GF-D8 (cell line): Measurements from ENCODE around the gene TALDO1.
"Not testable (repeated sequence)": the region's sequence is repeated elsewhere in the genome, so short reads cannot be mapped to it uniquely, and the experiment has no call there.

Source experiments
- DNase-seq: peaks from one replicate; lab custom pipeline; 2025; lab: John Stamatoyannopoulos, UW

TALDO1 gene

DNA sequence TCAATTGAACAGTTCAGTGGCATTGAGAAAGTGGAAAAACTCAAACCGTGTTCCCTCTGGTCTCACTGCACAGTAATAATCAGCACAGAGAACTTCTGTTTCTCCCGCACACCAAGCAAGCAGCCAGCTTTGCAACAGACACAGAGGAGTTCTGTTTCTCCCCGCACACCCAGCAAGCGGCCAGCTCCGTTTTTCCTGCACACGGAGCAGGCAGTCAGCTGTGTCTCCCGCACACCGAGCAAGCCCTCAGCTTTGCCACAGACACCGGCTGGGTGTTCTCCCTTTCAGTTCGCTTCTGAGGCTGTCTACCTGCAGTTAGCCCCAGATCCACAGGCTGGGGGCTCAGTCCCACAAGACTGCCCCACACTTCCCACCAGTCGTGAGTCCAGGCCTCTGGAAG lies 9.9 kb upstream of the TALDO1 start:
- DNase-seq: no peak

GRCh38 chr11:737899-738298 lies 9.4 kb upstream of the TALDO1 start:
- not testable (repeated sequence) for DNase-seq

- DNase-seq: no peak
These were observed 5.1 kb upstream of the TALDO1 start for GRCh38 chr11:742156-742546.

- no peak for DNase-seq
These were observed 4.6 kb upstream of the TALDO1 start for GRCh38 chr11:742571-743201.

DNA sequence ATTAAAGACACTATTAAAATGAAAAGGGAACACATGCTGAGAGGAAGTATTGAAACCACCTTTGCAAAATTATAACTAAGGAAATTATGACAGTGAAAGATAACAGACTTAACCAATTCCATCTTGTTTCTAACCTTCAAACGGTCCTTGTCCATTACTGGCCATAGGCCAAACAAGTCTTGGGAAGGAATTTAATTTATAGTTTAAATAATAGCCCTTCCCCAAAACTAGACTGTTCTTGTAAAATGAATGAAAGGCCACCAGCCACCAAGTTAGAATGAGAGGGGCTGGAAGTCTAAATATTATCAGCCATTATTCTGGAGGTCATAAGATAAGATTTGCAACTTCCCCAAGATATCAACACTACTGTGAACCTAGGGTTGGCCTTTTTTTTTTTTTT lies 1.8 kb upstream of the TALDO1 start:
- DNase-seq: no peak

DNA sequence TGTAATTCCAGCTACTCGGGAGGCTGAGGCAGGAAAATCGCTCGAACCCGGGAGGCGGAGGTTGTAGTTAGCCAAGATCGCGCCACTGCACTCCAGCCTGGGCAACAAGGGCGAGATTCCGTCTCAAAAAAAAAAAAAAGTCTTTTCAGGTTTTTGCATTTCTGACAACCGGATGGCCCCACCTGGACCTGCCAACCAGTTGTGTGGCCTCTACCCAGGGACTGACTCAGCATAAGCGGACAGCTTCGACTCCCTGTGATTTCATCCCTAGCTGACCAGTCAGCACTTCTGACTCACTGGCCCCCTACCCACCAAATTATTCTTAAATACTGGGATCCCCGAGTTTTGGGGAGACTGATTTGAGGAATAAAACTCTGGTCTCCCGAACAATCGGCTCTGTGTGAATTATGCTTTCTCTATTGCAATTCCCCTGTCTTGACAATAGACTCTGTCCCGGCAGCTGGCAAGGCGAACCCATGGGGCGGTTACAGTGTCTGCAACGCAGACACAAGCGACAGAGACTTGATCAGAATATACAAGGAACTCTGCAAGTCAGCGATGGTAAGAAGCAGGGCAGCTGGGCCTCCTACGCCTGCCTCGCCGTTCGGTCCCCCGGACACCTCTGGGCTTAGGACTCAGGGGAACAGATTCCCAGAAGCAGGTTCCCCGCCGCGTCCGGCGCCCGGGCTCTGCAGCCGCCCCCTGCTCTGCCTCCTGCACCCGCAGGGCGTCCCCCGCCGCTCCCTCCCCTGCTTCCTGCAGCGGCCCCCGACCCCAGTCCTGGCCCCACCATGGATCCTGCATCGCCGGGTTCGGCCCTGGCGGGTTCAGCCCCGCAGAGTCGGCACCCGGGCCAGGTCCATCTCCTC lies 741 bp upstream of the TALDO1 start:
- peak; percentile 24 for DNase-seq

- DNase-seq: no peak
These were observed 719 bp downstream of the TALDO1 start for GRCh38 chr11:748007-748359.

DNA sequence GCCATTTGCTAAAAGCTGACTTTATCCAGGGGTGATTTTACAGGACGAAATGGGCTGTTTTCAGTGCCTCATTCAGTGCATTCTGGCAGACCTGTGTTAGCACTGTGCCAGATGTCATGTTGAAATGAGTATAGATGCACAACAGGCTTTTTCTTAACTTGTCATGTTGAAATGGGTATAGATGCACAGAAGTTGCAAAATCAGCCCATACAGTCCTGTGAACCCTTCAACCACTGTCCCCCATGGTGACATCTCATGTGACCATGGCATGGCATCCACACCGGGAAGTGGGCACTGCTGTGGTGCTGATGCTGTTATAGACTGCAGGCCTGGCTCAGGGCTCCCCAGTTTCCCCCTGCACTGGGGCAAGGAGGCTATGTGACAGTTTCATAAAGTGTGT lies 2.5 kb downstream of the TALDO1 start:
- DNase-seq: no peak

- no peak for DNase-seq
These were observed 13.0 kb downstream of the TALDO1 start for GRCh38 chr11:760236-760635.

- no peak for DNase-seq
These were observed 14.4 kb downstream of the TALDO1 start for GRCh38 chr11:761526-762108.

- no peak for DNase-seq
These were observed 15.3 kb downstream of the TALDO1 start for GRCh38 chr11:762421-763072.

GRCh38 chr11:763073-763463 lies 15.8 kb downstream of the TALDO1 start:
- DNase-seq: no peak

DNA sequence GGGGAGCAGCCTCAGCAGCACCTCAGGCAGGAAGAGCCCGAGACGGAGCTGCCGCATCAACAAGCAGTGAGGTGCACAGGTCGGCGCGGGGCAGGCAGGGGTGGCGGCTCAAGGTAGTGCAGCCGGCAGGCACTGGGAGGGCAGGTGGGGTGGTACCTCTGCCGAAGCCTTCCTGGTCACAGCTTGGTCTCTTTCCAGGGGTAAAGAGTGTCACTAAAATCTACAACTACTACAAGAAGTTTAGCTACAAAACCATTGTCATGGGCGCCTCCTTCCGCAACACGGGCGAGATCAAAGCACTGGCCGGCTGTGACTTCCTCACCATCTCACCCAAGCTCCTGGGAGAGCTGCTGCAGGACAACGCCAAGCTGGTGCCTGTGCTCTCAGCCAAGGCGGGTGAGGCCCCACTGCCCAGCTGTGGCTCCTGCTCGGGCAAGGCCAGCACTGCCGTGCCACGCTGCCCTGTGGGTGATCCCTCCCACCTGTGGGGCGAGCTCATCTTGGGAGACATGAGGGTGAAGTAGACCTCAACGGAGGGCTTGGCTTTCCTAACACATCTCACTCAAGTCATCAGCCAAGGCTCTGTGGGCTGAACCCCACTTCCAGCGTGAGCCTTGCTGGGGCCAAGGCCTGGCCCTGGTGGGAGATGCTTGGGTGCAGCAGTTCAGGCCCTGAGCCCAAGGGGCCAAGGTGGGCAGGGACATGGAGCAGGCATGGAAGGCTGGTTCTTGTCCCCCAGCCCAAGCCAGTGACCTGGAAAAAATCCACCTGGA lies 16.5 kb downstream of the TALDO1 start:
- DNase-seq: no peak

DNA sequence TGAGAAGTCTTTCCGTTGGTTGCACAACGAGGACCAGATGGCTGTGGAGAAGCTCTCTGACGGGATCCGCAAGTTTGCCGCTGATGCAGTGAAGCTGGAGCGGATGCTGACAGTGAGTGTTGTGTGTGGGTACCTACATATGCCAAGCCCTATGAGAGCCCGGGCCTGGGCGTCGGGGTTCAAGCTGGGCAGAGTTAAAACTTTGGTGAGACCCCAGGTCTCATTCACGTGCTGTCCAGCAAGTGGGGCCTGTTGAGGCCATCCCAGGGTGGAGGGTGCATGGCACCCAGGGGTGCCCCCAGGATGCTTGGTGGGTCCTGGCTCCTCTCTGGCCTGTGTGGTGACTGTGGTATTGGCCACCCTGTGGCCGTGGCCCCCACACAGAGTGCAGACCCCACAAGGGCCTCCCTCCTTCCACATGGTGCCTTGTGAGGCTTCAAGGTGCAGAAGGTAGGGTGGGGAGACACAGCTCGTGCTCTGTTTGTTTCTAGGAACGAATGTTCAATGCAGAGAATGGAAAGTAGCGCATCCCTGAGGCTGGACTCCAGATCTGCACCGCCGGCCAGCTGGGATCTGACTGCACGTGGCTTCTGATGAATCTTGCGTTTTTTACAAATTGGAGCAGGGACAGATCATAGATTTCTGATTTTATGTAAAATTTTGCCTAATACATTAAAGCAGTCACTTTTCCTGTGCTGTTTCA lies 17.2 kb downstream of the TALDO1 start:
- DNase-seq: no peak

DNA sequence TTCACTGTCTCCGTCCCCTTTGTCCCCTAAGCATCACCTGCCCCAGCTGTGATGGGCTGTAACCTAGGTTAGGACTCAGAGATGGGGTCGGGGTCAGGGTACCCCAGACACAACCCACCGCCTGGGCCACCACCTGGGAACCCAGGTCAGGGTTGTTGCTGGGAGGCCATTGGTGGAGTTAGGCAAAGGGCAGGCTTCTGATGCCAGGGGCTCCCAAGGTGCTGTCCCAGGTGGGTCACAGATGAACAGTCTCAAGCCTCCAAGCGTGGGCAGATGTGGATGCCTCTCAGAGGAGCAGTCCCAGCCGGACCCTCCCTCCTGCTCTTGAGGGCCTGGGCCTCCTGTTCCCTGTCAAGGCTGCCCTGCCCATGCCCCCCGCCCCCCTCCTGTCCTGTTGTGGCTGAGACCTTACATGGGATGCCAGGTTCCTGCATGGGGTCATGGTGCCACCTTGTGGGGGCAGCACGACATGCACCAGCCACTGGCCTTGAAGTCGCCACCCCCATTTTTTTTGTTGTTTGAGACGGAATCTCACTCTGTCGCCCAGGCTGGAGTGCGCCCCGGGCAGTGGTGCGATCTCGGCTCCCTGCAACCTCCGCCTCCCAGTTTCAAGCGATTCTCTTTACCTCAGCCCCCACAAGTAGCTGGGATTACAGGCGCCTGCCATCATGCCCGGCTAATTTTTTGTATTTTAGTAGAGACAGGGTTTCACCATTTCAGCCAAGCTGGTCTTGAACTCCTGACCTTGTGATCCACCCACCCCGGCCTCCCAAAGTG lies 17.9 kb downstream of the TALDO1 start:
- DNase-seq: no peak

DNA sequence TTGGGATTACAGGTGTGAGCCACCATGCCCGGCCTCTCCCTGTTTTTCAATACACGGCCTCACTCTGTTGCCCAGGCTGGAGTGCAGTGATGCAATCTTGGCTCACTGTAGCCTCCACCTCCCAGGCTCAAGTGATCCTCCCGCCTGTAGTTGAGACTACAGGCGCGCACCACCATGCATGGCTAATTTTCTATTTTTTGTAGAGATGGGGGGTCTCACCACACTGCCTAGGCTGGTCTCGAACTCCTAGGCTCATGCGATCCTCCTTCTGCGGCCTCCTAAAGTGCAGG lies 18.5 kb downstream of the TALDO1 start:
- no peak for DNase-seq

DNA sequence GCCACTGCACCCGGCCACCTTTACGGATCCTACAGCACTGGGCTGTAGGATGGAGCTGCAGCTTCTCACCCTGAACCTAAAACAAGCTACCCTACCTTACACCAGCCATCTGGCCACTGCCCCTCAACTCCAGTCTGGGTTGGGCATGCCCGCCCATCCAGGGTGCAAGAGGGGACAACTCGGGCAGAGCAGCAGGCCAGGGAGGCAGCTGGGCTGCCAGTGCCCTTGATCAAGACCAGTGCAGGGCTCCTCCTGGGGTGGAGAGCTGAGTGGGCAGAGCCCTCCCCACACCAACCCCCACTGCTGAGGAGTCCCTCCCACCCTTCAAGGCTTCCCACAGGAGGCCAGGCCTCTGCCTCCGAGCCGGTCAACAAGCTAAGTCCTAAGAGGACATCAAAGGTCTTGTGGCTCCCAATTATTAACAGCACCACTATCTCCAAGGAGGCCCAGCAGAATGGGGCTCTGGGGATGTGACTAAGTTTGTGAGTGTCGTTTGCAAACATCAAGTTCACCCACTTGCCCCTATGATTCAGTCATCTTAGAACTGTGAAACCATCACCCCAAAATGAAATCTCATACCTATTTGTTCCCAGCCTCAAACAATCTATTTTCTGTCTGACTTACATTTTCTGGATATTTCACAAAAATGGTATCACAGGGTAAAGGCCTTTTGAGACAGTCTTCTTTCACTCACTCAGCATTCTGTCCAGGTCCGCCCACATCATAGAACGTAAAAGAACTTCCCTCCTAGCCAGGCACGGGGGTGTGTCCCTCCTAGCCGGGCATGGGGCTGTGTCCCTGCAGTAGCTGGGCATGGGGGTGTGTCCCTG lies 19.1 kb downstream of the TALDO1 start:
- DNase-seq: no peak

DNA sequence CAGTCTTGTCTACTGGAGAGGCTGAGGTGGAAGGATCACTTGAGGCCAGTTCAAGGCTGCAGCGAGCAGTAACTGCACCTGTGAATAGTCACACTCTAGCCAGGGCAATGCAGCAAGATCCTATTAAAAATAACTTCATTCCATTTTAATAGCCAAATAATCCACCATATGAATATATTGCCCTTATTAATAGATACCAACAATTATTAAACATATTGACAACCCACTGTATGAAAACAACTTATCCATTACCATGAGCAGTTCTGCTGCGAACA lies 19.6 kb downstream of the TALDO1 start:
- no peak for DNase-seq

GRCh38 chr11:767238-767637 lies 20.0 kb downstream of the TALDO1 start:
- DNase-seq: no peak
